Mesothelial cell of epicardium (in vitro differentiated cells): ENCODE data around the gene RNF14. TPM values are rescaled to one million over a fixed set of nuclear protein-coding genes. Genes with fewer than 3 reads are reported as not detected.

Experiments
- DNase-seq, 2 experiments: peaks; one replicate each; pipeline ENCODE4 v3.0.0; 2021; ENCODE audit warnings: low spot score in 2 of 2; ENCODE audit not compliant: unreplicated experiment in 2 of 2
- H3K27ac Mint-ChIP-seq: 2 replicates; pipeline ENCODE4 v1.8.0; 2021; ENCODE audit warnings: mixed read lengths
- H3K27me3 Mint-ChIP-seq: 2 replicates; pipeline ENCODE4 v1.8.0; 2021; ENCODE audit warnings: low read depth, mixed read lengths
- H3K36me3 Mint-ChIP-seq: 2 replicates; pipeline ENCODE4 v1.8.0; 2021; ENCODE audit warnings: mixed read lengths
- H3K4me1 Mint-ChIP-seq: 2 replicates; pipeline ENCODE4 v1.8.0; 2021; ENCODE audit warnings: mixed read lengths
- H3K4me3 Mint-ChIP-seq: 2 replicates; pipeline ENCODE4 v1.8.0; 2021; ENCODE audit warnings: mild to moderate bottlenecking, moderate library complexity, mixed read lengths
- H3K9me3 Mint-ChIP-seq: 2 replicates; pipeline ENCODE4 v1.8.0; 2021; ENCODE audit warnings: mixed read lengths
- total RNA-seq: library from RNA; stranded (reverse); gene quantifications from 3 replicates; pipeline ENCODE4 v1.2.1, GENCODE V29; 2021
- TF ChIP-seq, protein P1 (sequence below): fragments of 200-600 bp; sonication (generic); IDR thresholded peaks from one replicate; pipeline ENCODE4 v1.5.0; 2021; ENCODE audit warnings: antibody characterized with exemption; ENCODE audit not compliant: unreplicated experiment

The RNF14 gene
- total RNA-seq, 1 donor from 2014 or later: 34.0 TPM

DNA sequence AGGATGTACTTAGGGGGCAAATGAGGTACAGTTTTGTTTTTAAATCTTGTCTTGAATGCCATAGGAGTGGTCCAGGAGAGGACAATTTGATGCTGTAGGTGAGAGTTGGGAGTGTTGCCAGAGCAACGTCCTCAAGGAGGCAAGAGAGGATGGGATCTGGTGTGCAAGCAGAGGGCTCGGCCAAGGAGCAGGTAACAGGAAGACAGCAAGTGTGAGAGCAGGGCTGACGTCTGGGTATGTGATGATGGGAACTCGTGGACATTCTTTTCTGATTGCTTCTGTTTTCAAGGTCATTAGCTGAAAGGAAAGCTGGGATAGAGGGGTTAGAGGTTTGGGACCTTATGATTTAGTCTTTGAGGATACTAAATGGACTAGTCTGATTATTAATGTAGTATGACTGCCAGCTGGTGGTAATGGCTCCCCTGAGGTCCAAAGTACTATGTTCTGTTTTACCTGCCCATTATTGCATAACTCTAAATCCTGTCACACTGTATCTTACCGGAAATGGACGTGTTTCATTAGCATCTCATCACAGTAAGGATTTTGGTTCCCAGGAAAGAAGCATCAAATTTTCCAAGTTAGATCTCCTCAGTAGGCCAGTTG is 28.6 kb downstream of the RNF14 start:
- Mint-ChIP-seq H3K9me3 (no peaks in the 10 kb centered on the region), H3K36me3 (peaks cover 44% of the 10 kb centered on the region), H3K27ac (no peak overlapping the region), H3K27me3 (no peaks in the 10 kb centered on the region), H3K4me1 (no peaks in the 10 kb centered on the region), H3K4me3 (no peak overlapping the region)
- DNase-seq: no peak
- TF ChIP-seq, protein P1, sequence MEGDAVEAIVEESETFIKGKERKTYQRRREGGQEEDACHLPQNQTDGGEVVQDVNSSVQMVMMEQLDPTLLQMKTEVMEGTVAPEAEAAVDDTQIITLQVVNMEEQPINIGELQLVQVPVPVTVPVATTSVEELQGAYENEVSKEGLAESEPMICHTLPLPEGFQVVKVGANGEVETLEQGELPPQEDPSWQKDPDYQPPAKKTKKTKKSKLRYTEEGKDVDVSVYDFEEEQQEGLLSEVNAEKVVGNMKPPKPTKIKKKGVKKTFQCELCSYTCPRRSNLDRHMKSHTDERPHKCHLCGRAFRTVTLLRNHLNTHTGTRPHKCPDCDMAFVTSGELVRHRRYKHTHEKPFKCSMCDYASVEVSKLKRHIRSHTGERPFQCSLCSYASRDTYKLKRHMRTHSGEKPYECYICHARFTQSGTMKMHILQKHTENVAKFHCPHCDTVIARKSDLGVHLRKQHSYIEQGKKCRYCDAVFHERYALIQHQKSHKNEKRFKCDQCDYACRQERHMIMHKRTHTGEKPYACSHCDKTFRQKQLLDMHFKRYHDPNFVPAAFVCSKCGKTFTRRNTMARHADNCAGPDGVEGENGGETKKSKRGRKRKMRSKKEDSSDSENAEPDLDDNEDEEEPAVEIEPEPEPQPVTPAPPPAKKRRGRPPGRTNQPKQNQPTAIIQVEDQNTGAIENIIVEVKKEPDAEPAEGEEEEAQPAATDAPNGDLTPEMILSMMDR: no peak

DNA sequence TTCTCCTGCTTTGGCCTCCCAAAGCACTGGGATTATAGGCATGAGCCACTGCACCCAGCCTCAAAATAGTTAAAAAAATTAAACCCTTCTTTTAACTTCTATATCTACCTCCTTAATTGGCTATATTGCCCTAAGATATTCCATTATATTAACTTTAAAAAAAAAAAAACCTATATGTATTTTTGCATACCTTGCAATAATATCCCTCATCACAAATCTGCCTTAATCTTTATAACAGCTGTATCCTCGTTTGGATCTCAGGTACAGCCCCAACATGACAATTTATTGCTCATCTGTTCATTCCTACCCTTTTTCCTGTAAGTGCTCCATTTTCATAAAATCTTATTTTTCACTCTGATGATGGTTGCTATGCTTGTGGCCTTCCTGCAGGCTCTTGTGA is 31.3 kb downstream of the RNF14 start:
- Mint-ChIP-seq H3K4me3 (no peak overlapping the region), H3K4me1 (peaks cover 6% of the 10 kb centered on the region), H3K27me3 (no peaks in the 10 kb centered on the region), H3K36me3 (peaks cover 43% of the 10 kb centered on the region), H3K9me3 (no peaks in the 10 kb centered on the region), H3K27ac (no peak overlapping the region)
- no peak for DNase-seq
- TF ChIP-seq, protein P1: no peak

DNA sequence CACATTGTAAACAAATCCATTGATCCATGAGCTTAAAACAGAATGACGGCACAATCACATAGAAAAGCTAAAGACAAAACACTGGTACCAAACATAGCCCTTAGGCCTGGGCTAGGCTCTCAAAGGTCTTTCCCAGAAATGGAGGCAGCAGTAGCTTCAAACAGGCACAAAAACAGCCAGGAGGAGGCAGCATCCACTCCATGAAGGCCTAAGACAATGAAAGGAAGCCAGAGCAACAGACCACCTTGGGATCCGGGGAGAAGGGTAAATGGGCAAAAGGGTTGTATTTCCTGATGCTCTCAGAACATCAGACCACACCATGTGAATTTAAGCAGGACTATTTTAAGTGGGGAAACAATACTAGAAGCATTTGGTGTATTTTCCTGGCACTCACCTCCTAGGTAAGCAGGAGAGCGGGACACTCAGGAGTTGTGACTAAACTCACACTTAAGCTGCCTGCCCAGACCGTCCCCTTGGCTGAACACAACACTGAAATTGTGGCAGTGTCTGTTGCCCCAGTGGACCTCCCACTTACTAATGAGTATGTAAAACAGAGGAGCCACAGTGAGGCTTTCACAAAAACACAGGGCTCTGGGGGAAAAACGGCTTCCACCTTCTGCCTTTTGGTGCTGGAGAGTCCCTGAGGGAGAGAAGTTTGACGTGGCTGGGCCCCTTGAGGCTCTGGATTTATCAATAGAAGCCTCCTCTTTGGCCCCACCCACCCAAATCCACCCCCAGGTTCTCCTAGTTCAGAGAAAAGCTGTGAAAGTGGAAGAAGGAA is 32.0 kb downstream of the RNF14 start:
- Mint-ChIP-seq H3K4me1 (peaks cover 6% of the 10 kb centered on the region), H3K27ac (no peak overlapping the region), H3K9me3 (no peaks in the 10 kb centered on the region), H3K4me3 (no peak overlapping the region), H3K27me3 (no peaks in the 10 kb centered on the region), H3K36me3 (peaks cover 46% of the 10 kb centered on the region)
- TF ChIP-seq, protein P1: no peak
- DNase-seq: no peak

DNA sequence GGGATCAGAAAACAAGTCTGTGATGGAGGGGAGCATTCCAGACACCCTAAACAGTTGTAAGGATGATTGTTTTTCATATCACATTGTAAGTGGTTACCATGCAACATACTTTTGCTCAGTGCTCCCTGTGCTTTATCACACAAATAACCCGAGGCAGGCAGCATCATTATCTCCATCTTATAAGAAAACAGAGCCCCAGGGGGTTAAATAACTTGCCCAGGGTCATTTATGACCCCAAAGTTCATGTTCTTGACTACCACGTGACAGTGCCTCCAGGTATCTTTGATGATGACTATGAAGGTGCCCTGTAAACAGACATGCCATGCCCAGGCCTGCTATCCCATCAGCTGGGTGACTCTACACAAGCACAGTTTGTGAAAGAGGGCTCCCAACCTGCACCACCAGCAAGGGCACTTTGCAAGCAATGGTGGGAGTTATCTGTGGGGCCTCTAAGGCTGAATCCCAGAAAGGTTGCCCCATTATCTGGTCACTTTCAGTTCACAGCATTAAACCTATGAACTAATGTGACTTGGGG is 34.4 kb downstream of the RNF14 start:
- DNase-seq: no peak
- H3K9me3 Mint-ChIP-seq: no peaks in the 10 kb centered on the region
- TF ChIP-seq, protein P1: no peak
- peaks cover 6% of the 10 kb centered on the region for H3K4me1 Mint-ChIP-seq
- no peak overlapping the region for H3K4me3 Mint-ChIP-seq
- no peaks in the 10 kb centered on the region for H3K27me3 Mint-ChIP-seq
- H3K36me3 Mint-ChIP-seq: peaks cover 53% of the 10 kb centered on the region
- H3K27ac Mint-ChIP-seq: no peak overlapping the region

DNA sequence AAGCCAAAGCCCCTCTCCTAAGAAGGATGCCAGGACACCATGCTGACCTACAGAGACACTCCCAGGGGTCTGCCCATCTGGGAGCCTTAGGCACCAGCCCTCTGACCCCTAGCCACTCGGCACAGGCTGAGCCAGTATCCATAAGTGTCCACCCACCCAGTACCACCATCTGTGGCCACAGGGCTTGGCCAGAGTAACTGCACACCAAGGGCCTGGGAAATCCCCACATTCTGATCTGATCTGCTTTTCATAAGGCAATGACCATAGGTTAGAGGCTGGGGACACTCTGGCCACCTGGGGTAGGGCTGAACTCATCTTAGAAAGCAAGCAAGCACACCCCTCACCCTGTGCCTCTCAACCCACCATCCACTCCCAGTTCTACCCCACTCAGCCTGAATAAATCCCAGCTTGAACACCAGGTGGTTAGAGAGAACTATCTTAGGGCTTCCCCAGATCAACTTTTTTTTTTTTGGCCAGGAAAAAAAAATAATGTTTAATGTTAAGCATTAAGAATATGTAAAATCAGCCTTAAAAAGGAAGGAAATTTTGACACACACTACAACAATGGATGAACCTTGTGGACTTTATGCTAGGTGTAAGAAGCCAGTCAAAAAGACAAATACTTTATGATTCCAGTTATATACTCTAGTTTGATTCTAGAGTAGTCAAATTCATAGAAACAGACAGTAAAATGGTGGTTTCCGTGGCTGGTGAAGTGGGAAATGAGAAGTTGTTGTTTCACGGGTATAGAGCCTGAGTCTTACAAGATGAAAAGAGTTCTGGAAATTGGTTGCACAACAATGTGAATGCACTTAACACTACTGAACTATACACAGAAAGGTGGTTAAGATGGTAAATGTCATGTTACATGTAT is 37.7 kb downstream of the RNF14 start:
- TF ChIP-seq, protein P1: no peak
- Mint-ChIP-seq H3K27me3 (no peaks in the 10 kb centered on the region), H3K4me3 (no peak overlapping the region), H3K27ac (no peak overlapping the region), H3K4me1 (peaks cover 6% of the 10 kb centered on the region), H3K36me3 (peaks cover 45% of the 10 kb centered on the region), H3K9me3 (no peaks in the 10 kb centered on the region)
- DNase-seq: no peak
